Measurements from ENCODE around the gene CLPTM1. TPM values are rescaled to one million over a fixed set of nuclear protein-coding genes. Genes with fewer than 3 reads are reported as not detected.
A peak's percentile ranks its signal among the peaks of the same experiment; 100 is the strongest.
"Not testable (repeated sequence)": the region's sequence is repeated elsewhere in the genome, so short reads cannot be mapped to it uniquely, and the experiment has no call there.

CLPTM1 gene
- total and polyA plus RNA-seq, 2 donors (not counting 3 experiments of a cell fraction or from before 2014, with no cell fraction given) = 108 to 176 TPM

DNA sequence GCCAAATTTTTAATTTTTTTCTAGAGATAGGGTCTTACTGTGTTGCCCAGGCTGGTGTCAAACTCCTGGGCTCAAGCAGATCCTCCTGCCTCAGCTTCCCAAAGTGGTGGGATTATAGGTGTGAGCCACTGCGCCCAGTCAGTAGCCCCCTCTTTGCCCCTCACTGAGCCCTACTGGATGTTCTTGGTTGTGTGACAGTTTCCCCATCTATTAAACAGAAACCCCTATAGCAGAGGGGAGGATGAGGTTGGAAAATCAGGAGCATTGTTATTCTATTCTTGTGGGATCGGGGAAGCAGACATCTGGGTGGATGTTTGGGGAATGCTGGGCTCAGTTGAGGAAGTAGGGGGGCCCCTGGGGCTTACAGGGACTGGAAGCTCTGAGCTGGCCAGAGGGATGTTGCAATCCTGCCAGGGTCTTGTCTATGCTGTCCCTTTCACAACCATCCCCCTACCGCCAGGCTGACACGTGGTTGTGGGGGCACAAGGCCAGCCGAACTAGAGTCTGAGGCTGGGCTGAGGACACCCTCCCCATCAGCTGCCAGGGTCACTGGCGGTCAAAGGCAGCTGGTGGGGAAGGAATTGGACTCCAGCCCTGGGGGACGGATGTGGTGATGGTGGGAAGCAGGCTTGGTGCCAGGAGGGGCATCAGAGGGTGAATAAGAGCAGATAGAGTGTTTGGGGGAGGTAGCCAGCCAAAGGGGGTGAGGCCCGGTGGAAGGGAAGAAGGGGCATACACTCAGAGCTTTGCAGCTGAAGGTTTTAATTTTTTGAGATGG lies 29.9 kb upstream of the CLPTM1 start:
- no peaks in the 10 kb centered on the region for H3K9me1 ChIP-seq (replicated peaks; ENCODE audit: control insufficient read depth, extremely low read depth, insufficient read depth, low read length)
- no peak overlapping the region for H3K4me2 ChIP-seq (ENCODE audit: insufficient read depth, low read length)
- no peak overlapping the region for H2AFZ ChIP-seq (ENCODE audit: low read depth, low read length)
- H3K9ac ChIP-seq (replicated peaks; ENCODE audit: extremely low read depth, insufficient read depth, low read length) = no peak overlapping the region
- H3K79me2 ChIP-seq (ENCODE audit: control insufficient read depth, insufficient read depth, low read length) = no peaks in the 10 kb centered on the region
- POLR2A ChIA-PET = no interaction called here
- dilution Hi-C loops (cut with MboI; ENCODE audit: extremely low pct_ligation_motif_present, low sequenced_read_pairs) = no loop called here
- TF ChIP-seq FOS (IDR thresholded peaks at IDR 0.05; ENCODE audit: borderline replicate concordance, insufficient read depth, low read length) (no peak), EZH2 (IDR thresholded peaks at IDR 0.05; ENCODE audit: borderline replicate concordance, low read depth, low read length, severe bottlenecking) (no peak), JUN (IDR thresholded peaks at IDR 0.05; ENCODE audit: borderline replicate concordance, insufficient read depth, insufficient read length, low read depth) (no peak), GATA2 (IDR thresholded peaks at IDR 0.05; ENCODE audit: insufficient read depth, insufficient read length, low read depth, low read length) (no peak), POLR2AphosphoS5 (IDR thresholded peaks at IDR 0.05; ENCODE audit: insufficient read depth, low read depth, low read length) (no peak), POLR2A (IDR thresholded peaks at IDR 0.05; ENCODE audit: low read depth, low read length) (no peak), MYC (IDR thresholded peaks at IDR 0.05; ENCODE audit: low read depth, low read length) (no peak)
- TF ChIP-seq, protein P1, sequence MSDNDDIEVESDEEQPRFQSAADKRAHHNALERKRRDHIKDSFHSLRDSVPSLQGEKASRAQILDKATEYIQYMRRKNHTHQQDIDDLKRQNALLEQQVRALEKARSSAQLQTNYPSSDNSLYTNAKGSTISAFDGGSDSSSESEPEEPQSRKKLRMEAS (IDR thresholded peaks at IDR 0.05; ENCODE audit: insufficient read depth, insufficient read length) = no peak
- TF ChIP-seq, protein P2, sequence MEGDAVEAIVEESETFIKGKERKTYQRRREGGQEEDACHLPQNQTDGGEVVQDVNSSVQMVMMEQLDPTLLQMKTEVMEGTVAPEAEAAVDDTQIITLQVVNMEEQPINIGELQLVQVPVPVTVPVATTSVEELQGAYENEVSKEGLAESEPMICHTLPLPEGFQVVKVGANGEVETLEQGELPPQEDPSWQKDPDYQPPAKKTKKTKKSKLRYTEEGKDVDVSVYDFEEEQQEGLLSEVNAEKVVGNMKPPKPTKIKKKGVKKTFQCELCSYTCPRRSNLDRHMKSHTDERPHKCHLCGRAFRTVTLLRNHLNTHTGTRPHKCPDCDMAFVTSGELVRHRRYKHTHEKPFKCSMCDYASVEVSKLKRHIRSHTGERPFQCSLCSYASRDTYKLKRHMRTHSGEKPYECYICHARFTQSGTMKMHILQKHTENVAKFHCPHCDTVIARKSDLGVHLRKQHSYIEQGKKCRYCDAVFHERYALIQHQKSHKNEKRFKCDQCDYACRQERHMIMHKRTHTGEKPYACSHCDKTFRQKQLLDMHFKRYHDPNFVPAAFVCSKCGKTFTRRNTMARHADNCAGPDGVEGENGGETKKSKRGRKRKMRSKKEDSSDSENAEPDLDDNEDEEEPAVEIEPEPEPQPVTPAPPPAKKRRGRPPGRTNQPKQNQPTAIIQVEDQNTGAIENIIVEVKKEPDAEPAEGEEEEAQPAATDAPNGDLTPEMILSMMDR (IDR thresholded peaks at IDR 0.05; ENCODE audit: extremely low read depth in 1 of 2, insufficient read depth in 1 of 2, low read depth in 1 of 2, low read length in 2 of 2) = no peak
- BruUV-seq (replicated peaks) = no TSS peak
- no peaks in the 10 kb centered on the region for H3K36me3 ChIP-seq (ENCODE audit: control insufficient read depth in 2 of 2, extremely low read depth in 1 of 2, insufficient read depth in 2 of 2, low read length in 2 of 2)
- peaks cover 3% of the 10 kb centered on the region for H3K4me1 ChIP-seq (ENCODE audit: control insufficient read depth, extremely low read depth, insufficient read depth, low read length)
- CTCF ChIA-PET = no interaction called here
- intact Hi-C loops (cut with micrococcal nuclease) = no loop called here
- FAIRE-seq (no peak), DNase-seq (ENCODE audit: low read depth, low spot score) (no peak)
- H3K9me3 ChIP-seq (replicated peaks; ENCODE audit: control insufficient read depth, insufficient read depth, low read length) = no peaks in the 10 kb centered on the region
- H3K27ac ChIP-seq (ENCODE audit: insufficient read depth, low read depth, low read length) = no peak overlapping the region
- peaks cover 0 to 2% of the 10 kb centered on the region in 2 experiments for H3K27me3 ChIP-seq (ENCODE audit: control insufficient read depth in 2 of 2, insufficient read depth in 2 of 2, low read length in 2 of 2)
- no peaks in the 10 kb centered on the region for H4K20me1 ChIP-seq (replicated peaks; ENCODE audit: control insufficient read depth, extremely low read depth, insufficient read depth, low read length)
- H3K4me3 ChIP-seq (replicated peaks in 1 of 3; ENCODE audit: insufficient read depth in 1 of 3, low read depth in 1 of 3, low read length in 3 of 3) = no peak overlapping the region

DNA sequence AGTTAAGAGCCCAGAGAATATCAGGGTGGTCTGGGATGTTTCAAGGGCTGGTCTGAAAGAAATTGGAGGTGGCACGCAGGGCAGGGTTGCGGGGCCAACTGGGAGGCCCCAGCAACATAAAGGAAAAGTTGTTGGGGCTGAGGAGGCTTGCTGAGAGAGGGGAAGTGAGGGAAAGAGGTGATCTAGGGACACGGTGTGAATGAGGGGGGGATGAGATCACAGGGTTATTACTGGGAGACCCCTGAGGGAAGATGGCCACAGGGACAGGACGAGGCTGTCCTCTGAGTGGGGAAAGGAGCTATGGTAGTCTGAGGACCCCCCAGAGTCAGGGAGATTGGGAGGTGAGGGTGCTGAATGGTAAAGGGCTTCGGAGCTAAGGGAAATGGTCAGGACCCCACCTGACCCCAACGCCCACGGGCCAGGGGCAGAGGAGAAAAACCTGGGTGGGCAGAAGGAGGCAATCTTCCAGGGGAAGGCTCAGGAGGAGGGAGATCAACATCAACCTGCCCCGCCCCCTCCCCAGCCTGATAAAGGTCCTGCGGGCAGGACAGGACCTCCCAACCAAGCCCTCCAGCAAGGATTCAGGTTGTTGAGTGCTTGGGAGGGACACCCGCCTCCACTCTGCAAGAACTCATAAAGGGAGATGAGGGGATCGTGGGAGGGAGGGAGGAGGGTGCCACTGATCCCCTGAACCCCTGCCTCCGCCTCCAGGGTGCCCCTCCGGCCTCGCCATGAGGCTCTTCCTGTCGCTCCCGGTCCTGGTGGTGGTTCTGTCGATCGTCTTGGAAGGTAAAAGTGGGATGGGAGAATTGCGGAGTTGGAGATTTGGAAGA lies 28.7 kb upstream of the CLPTM1 start:
- H3K4me1 ChIP-seq (ENCODE audit: control insufficient read depth, extremely low read depth, insufficient read depth, low read length); H4K20me1 ChIP-seq (replicated peaks; ENCODE audit: control insufficient read depth, extremely low read depth, insufficient read depth, low read length); BruUV-seq (replicated peaks); CTCF ChIA-PET; H3K9ac ChIP-seq (replicated peaks; ENCODE audit: extremely low read depth, insufficient read depth, low read length); H3K9me1 ChIP-seq (replicated peaks; ENCODE audit: control insufficient read depth, extremely low read depth, insufficient read depth, low read length); H3K79me2 ChIP-seq (ENCODE audit: control insufficient read depth, insufficient read depth, low read length); H3K27me3 ChIP-seq (ENCODE audit: control insufficient read depth in 2 of 2, insufficient read depth in 2 of 2, low read length in 2 of 2); POLR2A ChIA-PET; dilution Hi-C loops (cut with MboI; ENCODE audit: extremely low pct_ligation_motif_present, low sequenced_read_pairs); H3K36me3 ChIP-seq (ENCODE audit: control insufficient read depth in 2 of 2, extremely low read depth in 1 of 2, insufficient read depth in 2 of 2, low read length in 2 of 2); H3K27ac ChIP-seq (ENCODE audit: insufficient read depth, low read depth, low read length); H3K9me3 ChIP-seq (replicated peaks; ENCODE audit: control insufficient read depth, insufficient read depth, low read length); DNase-seq (ENCODE audit: low read depth, low spot score): not testable (repeated sequence)
- Histone ChIP-seq H3K4me2 (ENCODE audit: insufficient read depth, low read length) (peak overlapping the region; percentile 73), H2AFZ (ENCODE audit: low read depth, low read length) (peak overlapping the region; percentile 74), H3K4me3 (replicated peaks in 1 of 3; ENCODE audit: insufficient read depth in 1 of 3, low read depth in 1 of 3, low read length in 3 of 3) (peak overlapping the region in 1 of 3 experiments; percentile 3)
- peak; percentile 15 for FAIRE-seq
- intact Hi-C loops (cut with micrococcal nuclease) = loop anchor here (2.0 kb wide), 1 partner anchor 28 kb away; the partner anchor contains the start of gene CLPTM1

Measured in endothelial cell of umbilical vein (primary cell).